Activated CD4-positive, CD25-positive, alpha-beta regulatory T cell treated with anti-CD3 and anti-CD28 coated beads, Interleukin-2, amount 50 U/mL, for 16 hours (primary cell): ENCODE data around the gene THEM5.

ENCODE experiments used
- DNase-seq: peaks from one replicate; pipeline ENCODE4 v3.0.0-alpha.2; 2020; ENCODE audit warnings: low read depth, low spot score

Gene THEM5

GRCh38 chr1:151839457-151840403 is 13.8 kb downstream of the THEM5 start, which contains the start of gene C2CD4D:
C2CD4D (minus strand) TSS chr1:151839820; CDS start chr1:151838989, 831 bp downstream.
- DNase-seq: peak; percentile 45

- no peak for DNase-seq
These were observed 14.5 kb downstream of the THEM5 start for GRCh38 chr1:151839082-151839412.

- DNase-seq: no peak
These were observed 15.1 kb downstream of the THEM5 start for GRCh38 chr1:151838222-151839081.

DNA sequence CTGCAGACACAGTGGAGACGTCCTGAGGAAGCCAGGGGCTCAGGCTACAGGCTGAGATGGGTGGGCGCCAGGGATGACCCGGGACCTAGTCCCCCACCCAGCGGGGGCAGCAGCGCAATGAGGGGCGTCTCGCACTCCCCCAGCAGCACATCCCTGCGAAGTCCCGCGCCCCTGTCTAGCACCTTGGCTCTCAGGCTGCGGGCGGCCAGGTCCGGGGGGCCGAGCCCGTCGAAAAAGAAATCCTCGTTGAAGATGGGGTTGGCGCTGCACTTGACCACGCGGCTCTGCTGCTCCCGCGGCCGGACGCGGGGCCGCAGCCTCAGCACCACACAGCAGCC is 15.7 kb downstream of the THEM5 start:
- DNase-seq: no peak

- DNase-seq: no peak
These were observed 16.3 kb downstream of the THEM5 start for GRCh38 chr1:151837197-151837596.

- no peak for DNase-seq
These were observed 17.9 kb downstream of the THEM5 start for GRCh38 chr1:151835596-151835995.

GRCh38 chr1:151834239-151834638 is 19.3 kb downstream of the THEM5 start:
- no peak for DNase-seq

GRCh38 chr1:151833172-151833900 is 20.2 kb downstream of the THEM5 start:
- DNase-seq: no peak

- DNase-seq: no peak
These were observed 21.1 kb downstream of the THEM5 start for GRCh38 chr1:151832318-151832980.

DNA sequence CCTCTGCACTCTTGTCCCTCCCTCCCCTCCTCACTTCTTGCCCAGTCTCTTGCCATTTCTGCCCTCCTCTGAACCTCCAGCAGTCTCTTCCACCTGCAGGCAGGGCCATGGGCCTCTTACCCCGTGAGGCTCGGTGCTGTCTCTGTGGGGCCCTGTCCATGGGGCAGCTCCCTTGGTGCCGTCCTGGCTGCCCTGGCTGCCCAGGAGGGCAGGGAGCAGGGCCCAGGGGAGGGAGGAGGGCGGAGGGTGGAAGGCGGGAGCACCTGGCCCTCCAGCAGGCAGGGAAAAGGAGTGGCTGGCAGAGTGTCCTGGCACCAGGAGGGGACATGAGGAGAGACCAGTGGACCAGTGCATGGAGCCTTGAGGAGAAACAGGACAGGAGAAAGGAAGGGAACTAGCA is 21.9 kb downstream of the THEM5 start, which contains the start of gene RORC:
RORC (minus strand) TSS at position 198 of the 400 bp plus-strand sequence; CDS start at position 160, 38 bp downstream.
- DNase-seq: no peak

DNA sequence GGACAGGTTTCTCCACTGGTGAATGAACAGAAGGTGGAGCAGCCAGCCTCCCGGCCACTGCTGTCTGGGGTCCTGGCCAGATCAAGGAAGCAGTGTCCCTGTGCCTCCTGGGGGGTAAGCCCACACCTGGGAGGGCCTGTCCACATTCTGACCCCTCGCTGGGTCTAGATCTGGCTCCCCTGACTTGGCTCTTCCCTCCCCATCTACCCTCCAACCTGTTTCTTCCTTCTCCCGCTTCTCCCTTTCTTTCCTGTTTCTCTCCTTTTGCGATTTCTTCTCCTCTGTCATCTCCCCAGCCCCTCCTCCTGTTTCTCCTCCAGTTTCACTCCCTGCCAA is 22.3 kb downstream of the THEM5 start:
- no peak for DNase-seq

DNA sequence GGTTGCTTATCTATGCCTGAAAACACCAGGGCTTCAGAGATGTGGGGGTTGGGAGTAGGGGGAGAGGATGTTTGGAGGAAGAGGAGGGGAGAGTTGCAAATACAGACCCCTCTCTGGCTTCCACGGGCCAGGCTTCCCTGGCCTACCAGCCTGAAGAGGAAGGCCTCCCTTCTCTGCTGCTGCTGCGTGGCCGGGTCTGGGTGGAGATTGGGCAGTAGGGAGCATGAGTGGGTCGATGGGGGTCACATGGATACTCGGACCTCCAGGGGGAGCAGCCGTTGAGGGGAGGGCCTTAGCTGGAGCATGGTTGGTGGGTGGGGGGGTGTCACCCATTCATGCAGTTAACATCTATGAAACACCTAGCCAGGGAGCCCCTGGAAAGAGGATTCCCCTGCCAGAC is 23.5 kb downstream of the THEM5 start:
- DNase-seq: no peak

DNA sequence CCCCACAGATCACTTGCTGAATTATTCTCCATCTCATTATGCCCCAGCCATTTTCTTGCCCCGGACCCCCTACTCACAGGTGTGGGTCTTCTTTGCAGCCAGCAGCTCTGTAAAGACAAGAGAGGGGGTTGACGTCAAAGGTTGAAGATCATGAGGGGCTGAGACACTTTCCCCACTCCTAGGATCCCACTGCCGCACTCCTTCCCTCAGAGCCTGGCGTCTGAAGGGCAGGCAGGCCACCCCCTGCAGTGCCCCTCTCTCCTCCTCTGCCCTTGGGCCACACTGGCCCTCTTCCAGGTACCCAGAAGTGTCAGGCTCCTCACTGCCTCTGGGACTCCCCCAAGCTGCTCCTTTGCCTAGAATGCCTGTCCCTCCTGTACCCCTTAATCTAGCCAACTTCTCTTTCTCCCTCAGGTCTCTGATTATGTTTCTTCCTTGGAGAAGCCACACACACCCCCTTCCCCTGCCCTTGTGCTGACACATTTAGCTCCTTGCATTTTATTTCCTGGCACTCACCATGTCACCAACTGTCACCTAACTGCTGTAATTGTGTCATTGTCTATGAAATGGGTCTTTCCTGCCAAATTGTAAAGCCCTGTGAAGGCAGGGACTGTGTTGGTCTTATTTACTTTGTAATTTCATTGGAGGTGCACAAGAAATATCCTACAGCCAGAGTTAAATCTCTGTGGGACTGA is 24.0 kb downstream of the THEM5 start:
- DNase-seq: no peak

- DNase-seq: no peak
These were observed 24.6 kb downstream of the THEM5 start for GRCh38 chr1:151828921-151829320.

GRCh38 chr1:151827853-151828252 is 25.7 kb downstream of the THEM5 start:
- no peak for DNase-seq

DNA sequence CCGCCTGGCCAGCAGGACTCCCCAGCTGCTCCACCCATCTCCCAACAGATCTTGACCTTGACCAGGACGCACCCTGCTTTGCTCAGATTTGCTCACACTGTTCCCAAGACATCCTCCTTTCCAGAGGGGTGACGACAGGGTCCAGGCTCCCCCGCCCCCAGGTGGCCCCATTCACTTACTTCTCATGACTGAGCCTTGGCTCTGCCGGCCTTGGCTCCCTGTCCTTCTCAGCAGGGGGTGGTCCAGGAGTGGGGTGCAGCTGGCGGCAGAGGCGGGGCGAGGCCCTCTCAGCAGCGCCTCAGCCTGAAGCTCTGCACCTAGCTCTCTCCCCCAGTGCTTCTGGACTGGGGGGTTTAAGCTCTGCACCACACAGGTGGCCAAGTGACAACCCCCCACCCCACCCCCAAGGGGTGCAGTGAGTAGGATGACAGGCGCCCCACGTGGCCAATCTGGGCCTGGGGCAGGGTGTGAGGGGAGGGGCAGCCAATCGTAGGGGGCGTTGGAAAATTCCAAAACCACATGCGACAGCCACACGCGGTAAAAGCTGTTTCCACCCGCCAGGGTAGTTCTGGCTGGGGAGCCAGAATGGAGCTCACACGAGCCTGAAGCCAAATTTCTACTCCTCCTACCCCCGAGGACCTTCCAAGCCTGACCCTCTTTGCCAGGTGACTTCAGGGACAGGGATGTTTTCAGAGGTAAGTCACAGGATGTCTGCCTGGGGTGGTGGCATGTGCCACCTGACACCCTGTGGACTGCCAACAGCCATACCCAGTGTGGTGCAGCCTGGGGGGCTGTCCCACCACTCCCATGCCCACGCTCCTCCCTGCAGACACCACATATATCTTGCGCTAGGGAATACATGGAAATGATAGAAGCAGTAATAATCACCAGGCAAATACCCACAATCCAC is 27.5 kb downstream of the THEM5 start:
- no peak for DNase-seq

DNA sequence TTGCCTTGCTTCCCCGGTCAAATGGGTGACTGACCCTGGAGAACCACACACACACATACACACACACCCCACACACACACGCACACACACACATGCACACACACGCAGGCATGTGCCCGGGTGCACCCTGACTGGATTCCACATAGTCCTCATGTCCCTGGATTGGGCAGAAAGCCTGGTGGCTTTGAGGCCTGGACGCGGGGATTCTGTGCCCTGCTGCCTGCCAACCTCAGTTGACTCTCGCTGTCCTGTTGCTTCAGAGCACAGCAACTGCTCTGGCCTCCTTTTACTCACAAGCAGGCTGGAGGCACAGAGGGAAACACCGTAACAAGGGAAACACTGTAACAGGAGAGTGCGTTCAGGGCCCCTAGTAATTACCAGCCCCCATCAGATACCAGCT is 28.3 kb downstream of the THEM5 start:
- DNase-seq: no peak

DNA sequence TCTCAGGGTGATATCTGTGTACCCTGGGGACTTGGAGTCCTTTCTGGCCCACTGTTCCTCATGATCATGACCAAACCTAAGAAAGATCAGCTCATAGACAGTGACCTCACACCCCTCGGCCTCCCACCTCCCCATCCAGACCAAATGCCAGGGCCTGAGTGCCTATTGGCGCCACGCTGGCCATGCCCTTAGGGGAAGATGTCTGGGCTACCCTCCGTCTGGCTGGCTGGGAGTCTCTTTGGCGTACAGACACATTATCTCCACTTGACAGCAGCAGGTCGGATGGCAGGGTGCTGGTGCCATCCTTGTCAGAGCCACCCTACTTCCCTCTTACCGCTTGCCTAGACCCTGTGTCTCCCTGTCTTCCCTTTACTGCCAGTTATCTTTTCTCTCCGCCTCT is 30.3 kb downstream of the THEM5 start:
- no peak for DNase-seq

GRCh38 chr1:151822404-151822803 is 31.1 kb downstream of the THEM5 start:
- no peak for DNase-seq

GRCh38 chr1:151820940-151821339 is 32.6 kb downstream of the THEM5 start:
- DNase-seq: no peak
